HEK293 (cell line): Measurements from ENCODE around the gene COL18A1.

Source experiments
- CTCF ChIP-seq: fragments of 450-650 bp; formaldehyde crosslinking; IDR thresholded peaks from 2 replicates; pipeline ENCODE4 v1.5.1; 2016; ENCODE audit warnings: missing biosample characterization, missing genetic modification characterization
- KLF1 ChIP-seq: fragments of 450-650 bp; formaldehyde crosslinking; IDR thresholded peaks from 2 replicates; pipeline ENCODE4 v1.5.1; 2016; ENCODE audit warnings: missing biosample characterization, missing genetic modification characterization
- MYNN ChIP-seq: fragments of 450-650 bp; formaldehyde crosslinking; IDR thresholded peaks from 2 replicates; pipeline ENCODE4 v1.5.1; 2016; ENCODE audit warnings: missing biosample characterization, missing genetic modification characterization, borderline replicate concordance
- TF ChIP-seq, protein P1 (sequence below): fragments of 450-650 bp; IDR thresholded peaks from 2 replicates; pipeline ENCODE4 v1.5.1; 2018; ENCODE audit warnings: missing biosample characterization, missing genetic modification characterization
- TF ChIP-seq, protein P2 (sequence below): fragments of 450-650 bp; formaldehyde crosslinking; IDR thresholded peaks from 2 replicates; pipeline ENCODE4 v1.5.1; 2016; ENCODE audit warnings: missing biosample characterization, missing genetic modification characterization

GRCh38 chr21:45484318-45484717 is 79.4 kb downstream of the COL18A1 start:
- TF ChIP-seq, protein P1, sequence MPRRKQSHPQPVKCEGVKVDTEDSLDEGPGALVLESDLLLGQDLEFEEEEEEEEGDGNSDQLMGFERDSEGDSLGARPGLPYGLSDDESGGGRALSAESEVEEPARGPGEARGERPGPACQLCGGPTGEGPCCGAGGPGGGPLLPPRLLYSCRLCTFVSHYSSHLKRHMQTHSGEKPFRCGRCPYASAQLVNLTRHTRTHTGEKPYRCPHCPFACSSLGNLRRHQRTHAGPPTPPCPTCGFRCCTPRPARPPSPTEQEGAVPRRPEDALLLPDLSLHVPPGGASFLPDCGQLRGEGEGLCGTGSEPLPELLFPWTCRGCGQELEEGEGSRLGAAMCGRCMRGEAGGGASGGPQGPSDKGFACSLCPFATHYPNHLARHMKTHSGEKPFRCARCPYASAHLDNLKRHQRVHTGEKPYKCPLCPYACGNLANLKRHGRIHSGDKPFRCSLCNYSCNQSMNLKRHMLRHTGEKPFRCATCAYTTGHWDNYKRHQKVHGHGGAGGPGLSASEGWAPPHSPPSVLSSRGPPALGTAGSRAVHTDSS (tag by site-specific recombination): no peak
- no peak for TF ChIP-seq KLF1 (tag by site-specific recombination)
- no peak for TF ChIP-seq CTCF (tag by site-specific recombination)
- no peak for TF ChIP-seq MYNN (tag by site-specific recombination)
- TF ChIP-seq, protein P2, sequence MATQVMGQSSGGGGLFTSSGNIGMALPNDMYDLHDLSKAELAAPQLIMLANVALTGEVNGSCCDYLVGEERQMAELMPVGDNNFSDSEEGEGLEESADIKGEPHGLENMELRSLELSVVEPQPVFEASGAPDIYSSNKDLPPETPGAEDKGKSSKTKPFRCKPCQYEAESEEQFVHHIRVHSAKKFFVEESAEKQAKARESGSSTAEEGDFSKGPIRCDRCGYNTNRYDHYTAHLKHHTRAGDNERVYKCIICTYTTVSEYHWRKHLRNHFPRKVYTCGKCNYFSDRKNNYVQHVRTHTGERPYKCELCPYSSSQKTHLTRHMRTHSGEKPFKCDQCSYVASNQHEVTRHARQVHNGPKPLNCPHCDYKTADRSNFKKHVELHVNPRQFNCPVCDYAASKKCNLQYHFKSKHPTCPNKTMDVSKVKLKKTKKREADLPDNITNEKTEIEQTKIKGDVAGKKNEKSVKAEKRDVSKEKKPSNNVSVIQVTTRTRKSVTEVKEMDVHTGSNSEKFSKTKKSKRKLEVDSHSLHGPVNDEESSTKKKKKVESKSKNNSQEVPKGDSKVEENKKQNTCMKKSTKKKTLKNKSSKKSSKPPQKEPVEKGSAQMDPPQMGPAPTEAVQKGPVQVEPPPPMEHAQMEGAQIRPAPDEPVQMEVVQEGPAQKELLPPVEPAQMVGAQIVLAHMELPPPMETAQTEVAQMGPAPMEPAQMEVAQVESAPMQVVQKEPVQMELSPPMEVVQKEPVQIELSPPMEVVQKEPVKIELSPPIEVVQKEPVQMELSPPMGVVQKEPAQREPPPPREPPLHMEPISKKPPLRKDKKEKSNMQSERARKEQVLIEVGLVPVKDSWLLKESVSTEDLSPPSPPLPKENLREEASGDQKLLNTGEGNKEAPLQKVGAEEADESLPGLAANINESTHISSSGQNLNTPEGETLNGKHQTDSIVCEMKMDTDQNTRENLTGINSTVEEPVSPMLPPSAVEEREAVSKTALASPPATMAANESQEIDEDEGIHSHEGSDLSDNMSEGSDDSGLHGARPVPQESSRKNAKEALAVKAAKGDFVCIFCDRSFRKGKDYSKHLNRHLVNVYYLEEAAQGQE (tag by site-specific recombination): no peak
